T-helper 1 cell treated with Interleukin-12 subunit alpha and Interleukin-12 subunit beta and Interleukin-4 antibody, amounts not matched to agents 30 μg/mL and 1 μg/mL, for 36 hours (primary cell): ENCODE measurements around the gene GPR21.

Experiments
- H3K27ac Mint-ChIP-seq: one replicate; pipeline ENCODE4 v1.8.0; 2021; ENCODE audit warnings: mild to moderate bottlenecking, mixed read lengths
- H3K27me3 Mint-ChIP-seq: one replicate; pipeline ENCODE4 v1.8.0; 2021; ENCODE audit warnings: low read depth, mixed read lengths
- H3K36me3 Mint-ChIP-seq: one replicate; pipeline ENCODE4 v1.8.0; 2021; ENCODE audit warnings: low read depth, mixed read lengths
- H3K4me1 Mint-ChIP-seq: one replicate; pipeline ENCODE4 v1.8.0; 2021; ENCODE audit warnings: low read depth, mixed read lengths
- H3K4me3 Mint-ChIP-seq: one replicate; pipeline ENCODE4 v1.8.0; 2021; ENCODE audit warnings: mild to moderate bottlenecking, moderate library complexity, mixed read lengths
- H3K9me3 Mint-ChIP-seq: one replicate; pipeline ENCODE4 v1.8.0; 2021; ENCODE audit warnings: mixed read lengths

GPR21 gene

GRCh38 chr9:123033352-123033751 lies at the start of gene GPR21:
Gene GPR21, plus strand, starts transcription at chr9:123033667. Its CDS starts 900 bp downstream, at chr9:123034567.
- Mint-ChIP-seq H3K27me3 (no peaks in the 10 kb centered on the region), H3K27ac (no peak within 1 kb of the TSS), H3K9me3 (no peaks in the 10 kb centered on the region), H3K4me1 (no peaks in the 10 kb centered on the region), H3K36me3 (peaks cover 7% of the 10 kb centered on the region), H3K4me3 (no peak within 1 kb of the TSS)

DNA sequence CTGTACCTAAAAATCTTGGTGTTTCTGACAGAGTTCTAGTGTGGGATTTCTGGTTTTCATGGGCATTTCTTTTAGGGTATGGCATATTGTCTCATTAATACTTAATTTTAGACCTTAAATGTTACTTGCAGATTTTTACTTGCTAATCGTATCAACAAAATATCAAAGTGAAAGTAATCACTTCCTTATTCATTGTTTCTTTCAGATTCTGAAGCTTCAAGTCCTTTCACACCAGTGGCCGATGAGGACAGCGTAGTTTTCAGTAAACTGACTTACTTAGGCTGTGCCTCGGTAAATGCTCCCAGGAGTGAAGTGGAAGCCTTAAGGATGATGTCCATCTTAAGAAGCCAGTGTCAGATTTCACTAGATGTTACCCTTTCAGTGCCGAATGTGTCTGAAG lies 47.5 kb upstream of the GPR21 start:
- peaks cover 11% of the 10 kb centered on the region for H3K36me3 Mint-ChIP-seq
- H3K27ac Mint-ChIP-seq, result no peak overlapping the region
- H3K4me3 Mint-ChIP-seq, result no peak overlapping the region
- no peaks in the 10 kb centered on the region for H3K27me3 Mint-ChIP-seq
- H3K9me3 Mint-ChIP-seq, result no peaks in the 10 kb centered on the region
- H3K4me1 Mint-ChIP-seq, result peaks cover 5% of the 10 kb centered on the region

DNA sequence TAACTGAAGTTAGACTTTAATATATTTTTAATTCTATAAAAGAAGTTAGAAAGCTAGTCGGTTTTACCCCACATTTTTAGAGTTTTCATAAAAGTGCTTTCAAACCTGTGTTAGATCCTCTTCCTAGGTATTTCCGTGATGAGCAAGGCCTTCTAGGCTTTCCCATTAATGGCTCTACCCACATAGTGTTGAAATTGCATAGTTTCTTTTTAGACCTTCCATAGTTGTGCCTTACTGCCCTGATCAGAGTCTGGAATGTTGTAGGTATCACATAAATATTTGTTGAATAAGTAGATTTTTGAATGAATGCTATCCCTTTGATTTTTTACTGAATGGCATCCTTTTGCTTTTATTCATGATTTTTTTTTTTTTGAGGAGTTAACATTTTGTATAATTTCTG lies 45.3 kb upstream of the GPR21 start:
- H3K4me3 Mint-ChIP-seq, result no peak overlapping the region
- no peaks in the 10 kb centered on the region for H3K27me3 Mint-ChIP-seq
- peaks cover 11% of the 10 kb centered on the region for H3K36me3 Mint-ChIP-seq
- no peaks in the 10 kb centered on the region for H3K9me3 Mint-ChIP-seq
- H3K27ac Mint-ChIP-seq, result no peak overlapping the region
- peaks cover 8% of the 10 kb centered on the region for H3K4me1 Mint-ChIP-seq

- Mint-ChIP-seq H3K27ac (peak overlapping the region; percentile 33), H3K36me3 (peaks cover 11% of the 10 kb centered on the region), H3K4me3 (no peak overlapping the region), H3K4me1 (peaks cover 8% of the 10 kb centered on the region), H3K27me3 (no peaks in the 10 kb centered on the region), H3K9me3 (no peaks in the 10 kb centered on the region)
Observed at GRCh38 chr9:122988920-122989621, 44.4 kb upstream of the GPR21 start.

- Mint-ChIP-seq H3K4me1 (peaks cover 8% of the 10 kb centered on the region), H3K27ac (no peak overlapping the region), H3K4me3 (no peak overlapping the region), H3K9me3 (no peaks in the 10 kb centered on the region), H3K27me3 (no peaks in the 10 kb centered on the region), H3K36me3 (peaks cover 9% of the 10 kb centered on the region)
Observed at GRCh38 chr9:122991370-122991830, 42.1 kb upstream of the GPR21 start.

GRCh38 chr9:122996586-122996985 lies 36.9 kb upstream of the GPR21 start:
- H3K4me1 Mint-ChIP-seq, result peaks cover 1% of the 10 kb centered on the region
- H3K27me3 Mint-ChIP-seq, result no peaks in the 10 kb centered on the region
- peaks cover 9% of the 10 kb centered on the region for H3K36me3 Mint-ChIP-seq
- no peak overlapping the region for H3K4me3 Mint-ChIP-seq
- H3K9me3 Mint-ChIP-seq, result no peaks in the 10 kb centered on the region
- no peak overlapping the region for H3K27ac Mint-ChIP-seq

DNA sequence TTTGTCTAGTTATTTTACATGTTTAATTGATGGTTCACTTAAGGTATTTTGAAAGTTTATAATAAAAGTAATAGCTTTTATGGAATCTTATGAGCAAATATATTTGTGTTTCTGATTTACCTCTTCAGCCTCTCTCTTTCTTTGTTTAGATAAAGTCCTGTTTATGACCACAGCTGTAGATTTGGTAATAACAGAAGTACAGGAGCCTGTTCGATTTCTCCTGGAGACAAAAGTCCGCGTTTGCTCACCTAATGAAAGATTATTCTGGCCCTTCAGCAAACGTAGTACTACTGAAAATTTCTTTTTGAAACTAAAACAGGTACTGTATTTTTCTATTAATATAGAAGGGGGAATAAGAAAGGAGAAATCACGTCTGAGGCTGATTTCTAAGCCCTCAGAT lies 35.0 kb upstream of the GPR21 start:
- Mint-ChIP-seq H3K4me3 (no peak overlapping the region), H3K27me3 (no peaks in the 10 kb centered on the region), H3K4me1 (no peaks in the 10 kb centered on the region), H3K36me3 (peaks cover 9% of the 10 kb centered on the region), H3K27ac (no peak overlapping the region), H3K9me3 (no peaks in the 10 kb centered on the region)

DNA sequence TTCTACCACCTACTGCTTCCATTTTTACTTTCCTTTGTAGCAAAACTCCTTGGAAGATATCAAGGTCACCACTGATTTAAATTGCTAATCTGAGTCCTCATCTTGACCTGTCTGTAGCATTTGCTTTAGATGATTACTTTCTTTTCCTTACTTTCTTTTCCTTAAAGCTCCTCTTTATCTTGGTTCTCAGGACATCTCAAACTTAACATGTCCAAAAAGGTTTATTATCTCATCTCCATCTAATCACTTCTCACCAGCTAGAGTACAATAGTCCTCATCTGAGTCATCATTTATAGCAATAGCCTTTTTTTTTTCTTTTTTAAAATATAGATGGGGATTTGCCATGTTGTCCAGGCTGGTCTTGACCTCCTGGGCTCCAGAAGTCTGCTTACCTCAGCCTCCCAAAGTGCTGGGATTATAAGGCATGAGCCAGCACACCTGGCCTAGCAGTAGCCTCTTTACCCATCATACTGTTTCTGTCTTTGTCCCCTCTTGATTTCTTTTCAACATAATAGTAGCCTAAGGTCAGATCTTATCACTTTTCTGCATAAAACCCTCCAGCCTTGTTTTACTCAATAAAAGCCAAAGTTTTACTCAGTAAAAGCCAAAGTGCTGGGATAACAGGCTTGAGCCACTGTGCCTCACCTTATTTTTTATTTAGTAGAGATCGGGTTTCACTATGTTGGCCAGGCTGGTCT lies 32.9 kb upstream of the GPR21 start:
- Mint-ChIP-seq H3K27me3 (no peaks in the 10 kb centered on the region), H3K4me3 (no peak overlapping the region), H3K4me1 (no peaks in the 10 kb centered on the region), H3K36me3 (peaks cover 9% of the 10 kb centered on the region), H3K9me3 (no peaks in the 10 kb centered on the region), H3K27ac (no peak overlapping the region)

- Mint-ChIP-seq H3K27ac (no peak overlapping the region), H3K36me3 (peaks cover 6% of the 10 kb centered on the region), H3K27me3 (no peaks in the 10 kb centered on the region), H3K9me3 (no peaks in the 10 kb centered on the region), H3K4me3 (no peak overlapping the region), H3K4me1 (no peaks in the 10 kb centered on the region)
Observed at GRCh38 chr9:123002754-123003153, 30.7 kb upstream of the GPR21 start.

- Mint-ChIP-seq H3K27ac (no peak overlapping the region), H3K4me3 (no peak overlapping the region), H3K4me1 (no peaks in the 10 kb centered on the region), H3K9me3 (no peaks in the 10 kb centered on the region), H3K27me3 (no peaks in the 10 kb centered on the region), H3K36me3 (peaks cover 5% of the 10 kb centered on the region)
Observed at GRCh38 chr9:123003466-123003865, 30.0 kb upstream of the GPR21 start.

DNA sequence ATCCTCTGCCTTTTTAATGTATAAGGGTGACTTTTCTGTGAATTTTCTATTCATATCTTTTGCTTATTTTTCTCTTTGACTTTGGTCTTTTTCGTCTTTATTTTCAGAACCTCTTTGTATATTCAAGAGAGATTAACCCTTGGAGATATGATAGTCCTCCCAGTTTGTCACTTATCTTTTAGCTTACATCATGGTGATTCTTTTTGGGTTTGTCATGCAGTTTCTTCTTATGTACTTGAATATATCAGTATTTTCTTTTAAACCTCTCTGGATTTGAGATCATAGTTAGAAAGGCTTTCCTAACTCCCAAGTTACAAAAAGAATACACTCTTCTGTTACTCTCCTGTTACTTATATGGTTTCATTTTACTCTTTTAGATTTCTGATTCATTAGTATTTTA lies 27.5 kb upstream of the GPR21 start:
- Mint-ChIP-seq H3K36me3 (peaks cover 4% of the 10 kb centered on the region), H3K27ac (no peak overlapping the region)

DNA sequence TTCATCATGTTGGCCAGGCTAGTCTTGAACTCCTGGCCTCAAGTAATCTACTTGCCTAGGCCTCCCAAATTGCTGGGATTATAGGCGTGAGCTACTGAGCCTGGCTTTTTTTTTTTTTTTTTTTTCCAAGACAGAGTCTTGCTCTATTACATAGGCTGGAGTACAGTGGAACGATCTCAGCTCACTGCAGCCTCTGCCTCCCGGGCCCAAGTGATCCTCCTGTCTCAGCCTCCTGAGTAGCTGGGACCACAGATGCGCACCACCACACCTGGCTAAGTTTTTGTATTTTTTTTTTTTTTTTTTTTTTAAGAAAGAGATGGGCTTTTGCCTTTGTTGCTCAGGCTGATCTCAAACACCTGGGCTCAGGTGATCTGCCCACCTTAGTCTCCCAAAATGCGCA lies 26.2 kb upstream of the GPR21 start:
- no peak overlapping the region for H3K27ac Mint-ChIP-seq
- H3K4me3 Mint-ChIP-seq, result no peak overlapping the region
- H3K9me3 Mint-ChIP-seq, result no peaks in the 10 kb centered on the region
- peaks cover 11% of the 10 kb centered on the region for H3K36me3 Mint-ChIP-seq
- no peaks in the 10 kb centered on the region for H3K4me1 Mint-ChIP-seq
- no peaks in the 10 kb centered on the region for H3K27me3 Mint-ChIP-seq

More for the DNA sequence above, 27.5 kb upstream of the GPR21 start:
- Mint-ChIP-seq H3K9me3 (no peaks in the 10 kb centered on the region), H3K4me1 (no peaks in the 10 kb centered on the region), H3K27me3 (no peaks in the 10 kb centered on the region), H3K4me3 (no peak overlapping the region)

DNA sequence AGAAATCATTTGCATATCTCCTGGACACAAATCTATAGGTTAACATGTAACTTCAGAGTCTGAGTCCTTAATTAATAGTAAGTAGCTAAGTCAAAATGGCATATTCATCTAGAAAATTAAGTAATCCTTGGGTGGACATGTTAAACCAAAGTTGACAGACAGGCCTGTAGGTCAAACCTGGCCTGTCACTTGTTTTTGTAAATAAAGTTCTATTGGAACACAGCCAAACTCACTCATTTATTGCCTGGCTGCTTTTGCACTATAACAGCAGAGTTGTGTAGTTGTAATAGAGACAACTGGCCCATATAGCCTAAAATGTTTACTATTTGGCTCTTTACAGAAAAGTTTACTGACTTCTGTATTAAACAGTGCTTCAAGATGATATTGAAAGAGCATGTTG lies 24.6 kb upstream of the GPR21 start:
- peaks cover 18% of the 10 kb centered on the region for H3K36me3 Mint-ChIP-seq
- H3K9me3 Mint-ChIP-seq, result no peaks in the 10 kb centered on the region
- H3K4me1 Mint-ChIP-seq, result no peaks in the 10 kb centered on the region

GRCh38 chr9:123011380-123011779 lies 22.1 kb upstream of the GPR21 start:
- Mint-ChIP-seq H3K4me1 (no peaks in the 10 kb centered on the region), H3K36me3 (peaks cover 34% of the 10 kb centered on the region), H3K4me3 (no peak overlapping the region)

More for the DNA sequence above, 24.6 kb upstream of the GPR21 start:
- Mint-ChIP-seq H3K27me3 (no peaks in the 10 kb centered on the region), H3K4me3 (no peak overlapping the region), H3K27ac (no peak overlapping the region)

DNA sequence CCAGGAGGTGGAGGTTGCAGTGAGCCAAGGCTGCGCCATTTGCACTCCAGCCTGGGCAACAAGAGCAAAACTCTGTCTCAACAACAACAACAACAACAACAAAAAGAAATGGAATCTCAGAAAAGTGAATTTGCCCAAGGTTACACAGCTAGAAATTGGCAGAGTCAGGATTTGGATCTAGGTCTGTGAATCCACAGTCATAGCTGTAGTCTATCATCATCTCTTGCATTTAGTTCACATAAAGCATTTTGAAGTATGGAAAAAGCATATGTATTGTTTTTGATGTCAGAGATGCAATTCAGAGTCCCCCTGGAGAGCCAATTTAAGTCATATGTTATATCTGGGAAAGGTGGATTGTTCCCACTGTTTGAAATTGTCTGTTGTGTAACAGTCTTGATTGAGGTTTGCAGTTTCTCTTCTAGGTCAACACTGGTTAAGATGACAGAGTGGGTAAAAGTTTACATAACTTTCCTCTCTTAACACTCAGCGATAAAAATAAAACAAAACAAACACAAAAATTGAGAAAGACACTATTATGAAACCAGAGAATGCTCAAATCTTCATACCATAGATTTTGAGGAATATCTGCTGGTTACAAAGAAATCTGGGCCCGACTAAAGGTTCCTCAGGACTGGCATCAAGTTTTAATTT lies 21.5 kb upstream of the GPR21 start:
- no peaks in the 10 kb centered on the region for H3K4me1 Mint-ChIP-seq
- peaks cover 34% of the 10 kb centered on the region for H3K36me3 Mint-ChIP-seq
- no peaks in the 10 kb centered on the region for H3K27me3 Mint-ChIP-seq
- H3K9me3 Mint-ChIP-seq, result peaks cover 13% of the 10 kb centered on the region
- H3K27ac Mint-ChIP-seq, result no peak overlapping the region
- H3K4me3 Mint-ChIP-seq, result no peak overlapping the region

More at GRCh38 chr9:123011380-123011779, 22.1 kb upstream of the GPR21 start:
- Mint-ChIP-seq H3K27ac (no peak overlapping the region), H3K9me3 (peaks cover 13% of the 10 kb centered on the region), H3K27me3 (no peaks in the 10 kb centered on the region)
